GM19240 (cell line): ENCODE measurements around the gene C2orf72.

Source experiments
- DNase-seq: peaks from one replicate; pipeline ENCODE4 v3.0.0; 2011; ENCODE audit warnings: low spot score; ENCODE audit not compliant: insufficient read length

Gene C2orf72

DNA sequence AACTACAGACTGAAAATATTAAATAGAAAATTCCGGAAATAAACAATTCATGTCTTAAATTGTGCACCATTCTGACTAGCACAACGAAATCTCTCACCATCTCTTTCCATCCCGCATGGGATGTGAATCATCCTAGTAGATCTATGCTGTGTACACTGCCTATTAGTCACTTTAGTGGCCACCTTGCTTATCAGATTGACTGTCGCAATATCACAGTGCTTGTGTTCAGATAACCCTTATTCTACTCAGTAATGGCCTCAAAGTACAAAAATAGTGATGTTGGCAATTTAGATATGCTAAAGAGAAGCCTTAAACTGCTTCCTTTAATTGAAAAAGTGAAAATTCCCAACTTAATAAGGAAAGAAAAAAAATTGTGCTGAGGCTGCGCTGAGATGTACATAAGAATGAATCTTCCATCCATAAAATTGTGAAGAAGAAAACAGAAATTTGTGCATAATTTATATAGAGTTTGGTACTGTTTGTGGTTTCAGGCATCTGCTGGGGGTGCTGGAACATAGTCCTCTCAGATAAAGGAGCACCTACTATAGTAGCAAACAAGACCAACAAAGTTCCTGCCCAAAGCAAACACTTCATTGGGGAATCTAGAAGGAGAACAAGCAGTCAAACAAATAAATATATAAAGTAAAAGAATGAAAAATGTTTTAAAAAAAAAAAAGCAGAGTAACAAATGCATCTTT, 31.4 kb downstream of the C2orf72 start:
- no peak for DNase-seq

DNA sequence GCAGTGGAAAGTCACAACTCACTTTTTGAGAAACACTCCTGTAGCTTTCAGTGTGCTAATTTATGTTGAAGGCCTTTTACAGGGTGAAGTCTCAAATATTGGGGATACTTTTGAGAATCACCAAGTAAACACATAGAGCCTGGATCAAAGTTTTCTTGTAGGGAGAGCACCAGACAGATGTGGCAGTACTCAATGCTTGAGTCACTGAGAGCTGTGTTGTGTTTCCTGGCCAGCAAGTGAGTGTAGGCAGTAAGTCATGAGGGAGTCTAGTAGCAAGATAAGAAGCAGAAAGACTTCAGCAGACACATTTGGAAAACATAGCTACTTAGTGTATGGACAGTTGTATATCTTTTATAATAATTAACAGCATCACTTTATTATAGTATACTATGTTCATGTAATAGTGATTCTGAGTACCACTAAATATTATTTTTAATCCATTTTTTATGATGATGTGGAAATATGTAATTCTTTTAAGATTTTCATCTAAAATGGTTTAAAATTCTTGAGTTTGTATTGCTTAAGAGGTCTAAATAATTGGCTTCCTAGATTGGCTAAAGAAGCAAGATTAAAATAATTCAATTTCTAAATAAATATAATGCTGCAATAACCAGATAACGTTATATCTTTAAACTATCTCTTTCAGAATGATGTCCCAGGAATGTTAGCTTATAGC, 32.2 kb downstream of the C2orf72 start:
- no peak for DNase-seq

DNA sequence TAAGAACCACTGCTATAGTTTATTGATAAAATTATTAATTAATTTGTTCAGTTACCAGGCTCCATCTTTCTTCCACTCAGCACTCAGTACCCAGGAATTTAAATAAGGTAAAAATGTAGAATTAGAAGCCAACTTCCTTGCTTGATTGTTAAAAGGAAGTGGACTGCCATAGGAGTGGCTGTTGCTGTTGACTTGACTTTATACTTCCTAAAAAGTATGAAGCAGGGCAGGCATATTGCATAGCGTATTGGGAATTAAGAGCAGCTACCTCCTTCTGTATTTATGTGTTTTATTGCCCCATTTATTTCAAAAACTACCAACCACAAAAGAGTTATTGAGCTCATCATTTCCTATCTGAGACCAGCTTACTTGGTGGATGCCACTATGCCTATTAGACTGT, 47.2 kb downstream of the C2orf72 start:
- DNase-seq = no peak

DNA sequence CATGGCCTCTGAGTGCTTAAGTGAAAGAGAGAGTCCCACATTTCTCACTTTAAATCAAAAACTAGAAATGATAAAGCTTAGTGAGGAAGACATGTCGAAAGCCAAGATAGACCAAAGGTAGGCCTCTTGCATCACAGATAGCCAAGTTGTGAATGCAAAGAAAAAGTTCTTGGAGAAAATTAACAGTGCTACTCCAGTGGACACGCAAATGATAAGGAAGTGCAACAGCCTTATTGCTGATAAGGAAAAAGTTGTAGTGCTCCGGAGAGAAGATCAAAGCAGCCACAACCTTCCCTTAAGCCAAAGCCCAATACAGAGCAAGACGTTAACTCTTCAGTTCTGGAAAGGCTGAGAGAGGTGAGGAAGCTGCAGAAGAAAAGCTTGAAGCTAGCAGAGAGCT, 51.4 kb downstream of the C2orf72 start:
- no peak for DNase-seq

DNA sequence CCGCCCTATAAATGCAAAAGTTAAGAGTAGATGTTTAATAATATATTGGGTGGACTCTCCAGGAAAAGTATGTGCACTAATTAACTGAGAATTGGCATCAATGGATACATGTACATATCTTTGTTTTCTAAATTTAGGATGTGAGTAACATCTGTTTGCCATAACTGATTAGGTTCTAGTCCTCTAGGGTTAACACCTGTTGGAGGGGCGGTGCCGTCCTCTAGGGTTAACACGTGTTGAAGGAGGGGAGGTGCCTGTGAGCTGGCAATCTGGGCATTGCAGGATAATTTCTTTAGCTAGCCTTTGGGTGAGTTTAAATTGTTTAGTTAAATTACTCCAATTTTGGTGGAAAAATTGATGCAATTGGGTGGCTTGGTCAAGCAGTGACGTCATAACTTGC, 56.6 kb downstream of the C2orf72 start:
- no peak for DNase-seq

DNA sequence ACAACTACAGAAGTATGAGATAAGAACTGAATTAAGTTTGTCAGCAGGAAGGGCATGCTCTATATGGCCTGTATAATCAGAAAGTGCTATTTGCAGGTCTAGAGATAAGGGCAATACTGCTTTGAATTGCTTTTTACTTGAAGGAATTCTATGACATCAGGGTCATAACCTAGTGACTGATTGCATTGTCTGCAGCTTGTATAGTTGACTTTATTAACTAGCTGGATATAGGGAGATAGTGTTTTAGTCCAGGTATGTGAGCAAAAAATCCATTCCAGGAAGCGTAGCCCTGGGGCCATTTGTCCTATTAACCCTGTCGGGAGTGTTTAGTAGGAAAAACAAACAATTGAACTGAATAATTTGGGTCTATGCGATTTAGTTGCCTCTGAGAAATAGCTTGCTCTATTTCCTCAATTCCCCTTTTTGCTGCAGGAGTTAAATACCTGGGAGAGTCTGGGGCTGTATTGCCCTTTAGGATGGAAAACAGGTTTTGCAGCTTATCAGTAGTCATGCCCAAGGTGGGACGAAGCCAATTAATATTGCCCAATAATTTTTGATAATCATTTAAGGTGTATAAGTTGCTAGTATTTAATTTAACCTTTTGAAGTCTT, 57.5 kb downstream of the C2orf72 start:
- DNase-seq = no peak
